ENCODE results near the gene FRG1. TPM values are rescaled to one million over a fixed set of nuclear protein-coding genes. Genes with fewer than 3 reads are reported as not detected.
"Not testable (repeated sequence)": the region's sequence is repeated elsewhere in the genome, so short reads cannot be mapped to it uniquely, and the experiment has no call there.

The FRG1 gene
- total RNA-seq, 1 experiment from 2014 or later, result 23.1 TPM

DNA sequence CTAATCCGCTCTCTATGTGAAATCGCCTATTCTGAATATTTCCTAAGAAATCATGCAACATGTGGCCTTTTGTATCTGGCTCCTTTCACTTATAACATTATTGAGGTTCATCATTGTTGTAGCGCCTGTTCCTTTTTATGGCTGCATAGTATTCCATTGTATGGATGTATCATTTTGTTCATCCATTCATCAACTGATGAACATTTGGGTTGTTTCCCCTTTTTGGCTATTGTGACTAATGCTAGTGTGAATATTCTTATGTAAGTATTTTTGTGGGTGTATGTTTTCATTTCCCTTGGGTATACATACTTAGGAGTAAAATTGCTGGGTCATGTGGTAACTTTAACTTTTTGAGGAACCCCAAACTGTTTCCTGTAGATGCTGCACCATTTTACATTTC lies 1.7 kb downstream of the FRG1 start:
- POLR2A ChIA-PET; CTCF ChIA-PET; H3K27ac Mint-ChIP-seq; H3K36me3 Mint-ChIP-seq; ATAC-seq; DNase-seq (ENCODE audit: low spot score); H3K4me1 Mint-ChIP-seq: not testable (repeated sequence)
- H3K27me3 Mint-ChIP-seq (ENCODE audit: low read depth), result peaks cover 18% of the 10 kb centered on the region
- peak overlapping the region; percentile 49 for H3K4me3 Mint-ChIP-seq
- peaks cover 20% of the 10 kb centered on the region for H3K9me3 Mint-ChIP-seq

DNA sequence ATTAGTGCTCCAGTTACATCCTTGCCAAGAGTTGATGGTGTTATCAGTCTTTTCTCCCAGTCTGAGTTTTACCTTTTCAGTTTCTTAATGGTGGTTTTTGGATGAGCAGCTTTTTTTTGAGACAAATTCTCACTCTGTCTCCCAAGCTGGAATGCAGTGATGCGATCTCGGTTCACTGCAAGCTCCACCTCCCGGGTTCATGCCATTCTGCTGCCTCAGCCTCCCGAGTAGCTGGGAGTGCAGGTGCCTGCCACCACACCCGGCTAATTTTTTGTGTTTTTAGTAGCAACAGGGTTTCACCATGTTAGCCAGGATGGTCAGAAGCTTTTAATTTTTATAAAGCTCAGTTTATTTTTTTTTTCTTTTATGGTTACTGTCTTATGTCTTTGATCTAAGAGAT lies 3.4 kb downstream of the FRG1 start:
- H3K4me3 Mint-ChIP-seq, H3K4me1 Mint-ChIP-seq, POLR2A ChIA-PET: not testable (repeated sequence)

DNA sequence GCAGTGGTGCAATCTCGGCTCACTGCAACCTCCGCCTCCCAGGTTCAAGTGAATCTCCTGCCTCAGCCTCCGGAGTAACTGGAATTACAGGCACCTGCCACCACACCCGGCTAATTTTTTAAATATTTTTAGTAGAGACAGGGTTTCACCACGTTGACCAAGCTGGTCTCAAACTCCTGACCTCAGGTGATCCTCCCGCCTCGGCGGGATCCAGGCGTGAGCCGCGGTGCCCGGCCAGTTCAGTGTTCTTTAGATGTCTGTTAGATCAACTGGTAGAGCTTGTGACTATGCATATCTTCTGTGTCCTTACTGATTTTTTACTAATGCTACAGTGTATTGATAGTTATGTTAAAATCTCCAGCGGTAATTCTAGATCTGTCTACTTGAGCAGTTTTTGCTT lies 6.2 kb downstream of the FRG1 start:
- DNase-seq (ENCODE audit: low spot score); H3K9me3 Mint-ChIP-seq; CTCF ChIA-PET; POLR2A ChIA-PET; H3K27ac Mint-ChIP-seq; H3K27me3 Mint-ChIP-seq (ENCODE audit: low read depth); H3K36me3 Mint-ChIP-seq; ATAC-seq; H3K4me1 Mint-ChIP-seq; H3K4me3 Mint-ChIP-seq: not testable (repeated sequence)

More for the DNA sequence above, 3.4 kb downstream of the FRG1 start:
- CTCF ChIA-PET; DNase-seq (ENCODE audit: low spot score); ATAC-seq; H3K27ac Mint-ChIP-seq; H3K36me3 Mint-ChIP-seq: not testable (repeated sequence)
- H3K9me3 Mint-ChIP-seq, result peaks cover 16% of the 10 kb centered on the region
- H3K27me3 Mint-ChIP-seq (ENCODE audit: low read depth), result peaks cover 13% of the 10 kb centered on the region

DNA sequence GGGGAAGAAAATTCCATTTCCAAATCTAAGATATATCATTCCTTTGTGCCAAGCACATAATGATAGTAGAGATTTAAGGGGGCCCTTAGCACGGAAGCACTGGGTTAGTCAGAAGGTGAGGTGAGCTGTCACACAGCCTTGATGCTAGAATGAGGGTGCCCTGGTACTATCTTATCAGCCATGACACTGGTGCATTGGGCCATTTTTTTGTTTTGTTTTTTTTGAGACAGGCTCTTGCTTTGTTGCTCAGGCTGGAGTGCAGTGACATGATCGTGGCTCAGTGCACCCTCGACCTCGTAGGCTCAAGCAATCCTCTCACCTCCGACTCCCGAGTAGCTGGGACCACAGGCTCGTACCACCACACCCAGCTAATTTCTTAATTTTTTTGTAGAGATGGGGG lies 7.8 kb downstream of the FRG1 start:
- H3K27ac Mint-ChIP-seq; H3K36me3 Mint-ChIP-seq; H3K27me3 Mint-ChIP-seq (ENCODE audit: low read depth); POLR2A ChIA-PET; H3K9me3 Mint-ChIP-seq; ATAC-seq; H3K4me1 Mint-ChIP-seq; CTCF ChIA-PET; DNase-seq (ENCODE audit: low spot score); H3K4me3 Mint-ChIP-seq: not testable (repeated sequence)

DNA sequence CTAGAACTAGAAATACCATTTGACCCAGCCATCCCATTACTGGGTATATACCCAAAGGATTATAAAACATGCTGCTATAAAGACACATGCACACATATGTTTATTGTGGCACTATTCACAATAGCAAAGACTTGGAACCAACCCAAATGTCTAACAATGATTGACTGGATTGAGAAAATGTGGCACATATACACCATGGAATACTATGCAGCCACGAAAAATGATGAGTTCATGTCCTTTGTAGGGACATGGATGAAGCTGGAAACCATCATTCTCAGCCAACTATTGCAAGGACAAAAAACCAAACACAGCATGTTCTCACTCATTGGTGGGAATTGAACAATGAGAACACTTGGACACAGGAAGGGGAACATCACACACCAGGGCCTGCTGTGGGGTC lies 28.6 kb downstream of the FRG1 start:
- POLR2A ChIA-PET; ATAC-seq; DNase-seq (ENCODE audit: low spot score); H3K4me3 Mint-ChIP-seq; CTCF ChIA-PET; H3K27ac Mint-ChIP-seq; H3K4me1 Mint-ChIP-seq: not testable (repeated sequence)
- peaks cover 20% of the 10 kb centered on the region for H3K27me3 Mint-ChIP-seq (ENCODE audit: low read depth)
- peaks cover 55% of the 10 kb centered on the region for H3K9me3 Mint-ChIP-seq
- peaks cover 41% of the 10 kb centered on the region for H3K36me3 Mint-ChIP-seq

DNA sequence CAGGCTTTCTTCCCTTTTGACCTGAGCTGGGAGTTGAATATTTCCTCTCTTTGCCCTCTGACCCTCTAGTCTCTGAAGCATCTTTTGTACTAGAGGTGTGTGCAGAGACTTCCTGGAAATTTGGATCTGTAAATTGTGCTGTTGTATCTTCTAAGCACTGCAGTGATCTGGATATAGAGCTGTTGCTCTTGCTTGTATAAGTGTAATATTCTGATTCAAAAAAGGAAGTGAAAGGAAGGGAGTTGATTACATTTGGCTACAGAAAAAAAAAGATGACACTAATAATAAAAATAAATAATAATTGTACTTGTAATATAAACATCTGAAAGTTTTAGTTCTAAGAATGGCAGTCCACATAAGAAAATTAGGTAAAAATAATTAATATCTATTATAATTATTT lies 33.0 kb downstream of the FRG1 start:
- peaks cover 9% of the 10 kb centered on the region; the same call in 1 of the 2 replicates for H3K27me3 Mint-ChIP-seq (ENCODE audit: low read depth)
- 0 out of 2 replicates have a peak, but pooled peaks cover 3% of the 10 kb centered on the region for H3K4me1 Mint-ChIP-seq
- CTCF ChIA-PET, result interaction anchor here (0.9 to 1.1 kb wide), 2 partner anchors 23 to 33 kb away, joined by 3 read pairs; partner anchors contain the start of gene FRG1
- DNase-seq (ENCODE audit: low spot score), result no peak
- ATAC-seq, result no peak
- peaks cover 42% of the 10 kb centered on the region for H3K9me3 Mint-ChIP-seq
- no peak overlapping the region for H3K27ac Mint-ChIP-seq
- peaks cover 22% of the 10 kb centered on the region for H3K36me3 Mint-ChIP-seq
- TF ChIP-seq, protein P1, sequence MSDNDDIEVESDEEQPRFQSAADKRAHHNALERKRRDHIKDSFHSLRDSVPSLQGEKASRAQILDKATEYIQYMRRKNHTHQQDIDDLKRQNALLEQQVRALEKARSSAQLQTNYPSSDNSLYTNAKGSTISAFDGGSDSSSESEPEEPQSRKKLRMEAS (CRISPR knock-in tag; IDR thresholded peaks at IDR 0.05), result no peak
- TF ChIP-seq, protein P2, sequence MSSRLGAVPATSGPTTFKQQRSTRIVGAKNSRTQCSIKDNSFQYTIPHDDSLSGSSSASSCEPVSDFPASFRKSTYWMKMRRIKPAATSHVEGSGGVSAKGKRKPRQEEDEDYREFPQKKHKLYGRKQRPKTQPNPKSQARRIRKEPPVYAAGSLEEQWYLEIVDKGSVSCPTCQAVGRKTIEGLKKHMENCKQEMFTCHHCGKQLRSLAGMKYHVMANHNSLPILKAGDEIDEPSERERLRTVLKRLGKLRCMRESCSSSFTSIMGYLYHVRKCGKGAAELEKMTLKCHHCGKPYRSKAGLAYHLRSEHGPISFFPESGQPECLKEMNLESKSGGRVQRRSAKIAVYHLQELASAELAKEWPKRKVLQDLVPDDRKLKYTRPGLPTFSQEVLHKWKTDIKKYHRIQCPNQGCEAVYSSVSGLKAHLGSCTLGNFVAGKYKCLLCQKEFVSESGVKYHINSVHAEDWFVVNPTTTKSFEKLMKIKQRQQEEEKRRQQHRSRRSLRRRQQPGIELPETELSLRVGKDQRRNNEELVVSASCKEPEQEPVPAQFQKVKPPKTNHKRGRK (CRISPR knock-in tag; IDR thresholded peaks at IDR 0.05; ENCODE audit: borderline replicate concordance), result no peak
- TF ChIP-seq GRHL2 (CRISPR knock-in tag; IDR thresholded peaks at IDR 0.05; ENCODE audit: insufficient replicate concordance, severe bottlenecking) (no peak), RELA (CRISPR knock-in tag; IDR thresholded peaks at IDR 0.05; ENCODE audit: borderline replicate concordance) (no peak), FOXJ3 (CRISPR knock-in tag; IDR thresholded peaks at IDR 0.05; ENCODE audit: borderline replicate concordance) (no peak), ZNF121 (CRISPR knock-in tag; IDR thresholded peaks at IDR 0.05) (no peak), TEAD4 (CRISPR knock-in tag; IDR thresholded peaks at IDR 0.05) (no peak)
- POLR2A ChIA-PET, result no interaction called here
- no peak overlapping the region for H3K4me3 Mint-ChIP-seq

DNA sequence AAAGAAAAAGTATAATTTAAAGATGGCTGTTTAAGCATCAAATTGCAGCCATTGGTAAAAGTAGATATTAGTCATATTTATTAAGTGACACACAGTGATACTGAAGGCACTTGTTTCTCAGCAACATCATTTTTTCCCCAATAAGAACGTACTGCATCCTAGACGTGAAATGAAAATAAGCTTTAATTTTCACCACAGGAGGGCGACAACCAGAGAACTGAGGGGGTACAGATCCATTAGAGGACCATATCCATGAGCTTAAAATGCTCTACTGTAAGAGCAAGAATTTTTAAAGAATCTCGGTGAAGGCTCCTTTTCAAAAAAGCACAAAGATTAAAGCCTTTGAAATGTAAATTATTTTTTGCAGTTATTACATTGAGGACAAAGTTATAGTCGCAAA lies 33.4 kb downstream of the FRG1 start:
- CTCF ChIA-PET, result interaction anchor here (0.9 to 1.1 kb wide), 2 partner anchors 24 to 33 kb away, joined by 3 read pairs; partner anchors contain the start of gene FRG1
- DNase-seq (ENCODE audit: low spot score) (no peak), ATAC-seq (no peak)
- peaks cover 9% of the 10 kb centered on the region; the same call in 1 of the 2 replicates for H3K27me3 Mint-ChIP-seq (ENCODE audit: low read depth)
- H3K4me3 Mint-ChIP-seq, result no peak overlapping the region
- H3K36me3 Mint-ChIP-seq, result peaks cover 22% of the 10 kb centered on the region
- H3K27ac Mint-ChIP-seq, result no peak overlapping the region
- H3K9me3 Mint-ChIP-seq, result peaks cover 42% of the 10 kb centered on the region
- 0 out of 2 replicates have a peak, but pooled peaks cover 3% of the 10 kb centered on the region for H3K4me1 Mint-ChIP-seq
- POLR2A ChIA-PET, result no interaction called here
- TF ChIP-seq, protein P3, sequence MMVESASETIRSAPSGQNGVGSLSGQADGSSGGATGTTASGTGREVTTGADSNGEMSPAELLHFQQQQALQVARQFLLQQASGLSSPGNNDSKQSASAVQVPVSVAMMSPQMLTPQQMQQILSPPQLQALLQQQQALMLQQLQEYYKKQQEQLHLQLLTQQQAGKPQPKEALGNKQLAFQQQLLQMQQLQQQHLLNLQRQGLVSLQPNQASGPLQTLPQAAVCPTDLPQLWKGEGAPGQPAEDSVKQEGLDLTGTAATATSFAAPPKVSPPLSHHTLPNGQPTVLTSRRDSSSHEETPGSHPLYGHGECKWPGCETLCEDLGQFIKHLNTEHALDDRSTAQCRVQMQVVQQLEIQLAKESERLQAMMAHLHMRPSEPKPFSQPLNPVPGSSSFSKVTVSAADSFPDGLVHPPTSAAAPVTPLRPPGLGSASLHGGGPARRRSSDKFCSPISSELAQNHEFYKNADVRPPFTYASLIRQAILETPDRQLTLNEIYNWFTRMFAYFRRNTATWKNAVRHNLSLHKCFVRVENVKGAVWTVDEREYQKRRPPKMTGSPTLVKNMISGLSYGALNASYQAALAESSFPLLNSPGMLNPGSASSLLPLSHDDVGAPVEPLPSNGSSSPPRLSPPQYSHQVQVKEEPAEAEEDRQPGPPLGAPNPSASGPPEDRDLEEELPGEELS (CRISPR knock-in tag; IDR thresholded peaks at IDR 0.05), result no peak
- TF ChIP-seq, protein P4, sequence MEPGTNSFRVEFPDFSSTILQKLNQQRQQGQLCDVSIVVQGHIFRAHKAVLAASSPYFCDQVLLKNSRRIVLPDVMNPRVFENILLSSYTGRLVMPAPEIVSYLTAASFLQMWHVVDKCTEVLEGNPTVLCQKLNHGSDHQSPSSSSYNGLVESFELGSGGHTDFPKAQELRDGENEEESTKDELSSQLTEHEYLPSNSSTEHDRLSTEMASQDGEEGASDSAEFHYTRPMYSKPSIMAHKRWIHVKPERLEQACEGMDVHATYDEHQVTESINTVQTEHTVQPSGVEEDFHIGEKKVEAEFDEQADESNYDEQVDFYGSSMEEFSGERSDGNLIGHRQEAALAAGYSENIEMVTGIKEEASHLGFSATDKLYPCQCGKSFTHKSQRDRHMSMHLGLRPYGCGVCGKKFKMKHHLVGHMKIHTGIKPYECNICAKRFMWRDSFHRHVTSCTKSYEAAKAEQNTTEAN (CRISPR knock-in tag; IDR thresholded peaks at IDR 0.05), result no peak
- TF ChIP-seq, protein P5, sequence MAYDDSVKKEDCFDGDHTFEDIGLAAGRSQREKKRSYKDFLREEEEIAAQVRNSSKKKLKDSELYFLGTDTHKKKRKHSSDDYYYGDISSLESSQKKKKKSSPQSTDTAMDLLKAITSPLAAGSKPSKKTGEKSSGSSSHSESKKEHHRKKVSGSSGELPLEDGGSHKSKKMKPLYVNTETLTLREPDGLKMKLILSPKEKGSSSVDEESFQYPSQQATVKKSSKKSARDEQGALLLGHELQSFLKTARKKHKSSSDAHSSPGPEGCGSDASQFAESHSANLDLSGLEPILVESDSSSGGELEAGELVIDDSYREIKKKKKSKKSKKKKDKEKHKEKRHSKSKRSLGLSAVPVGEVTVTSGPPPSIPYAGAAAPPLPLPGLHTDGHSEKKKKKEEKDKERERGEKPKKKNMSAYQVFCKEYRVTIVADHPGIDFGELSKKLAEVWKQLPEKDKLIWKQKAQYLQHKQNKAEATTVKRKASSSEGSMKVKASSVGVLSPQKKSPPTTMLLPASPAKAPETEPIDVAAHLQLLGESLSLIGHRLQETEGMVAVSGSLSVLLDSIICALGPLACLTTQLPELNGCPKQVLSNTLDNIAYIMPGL (CRISPR knock-in tag; IDR thresholded peaks at IDR 0.05), result no peak
- no peak for TF ChIP-seq JUN (CRISPR knock-in tag; IDR thresholded peaks at IDR 0.05)
- TF ChIP-seq ZNF263 (CRISPR knock-in tag; IDR thresholded peaks at IDR 0.05; ENCODE audit: low read depth), result no peak

All from WTC11 (cell line).